ENCODE data around the gene COBLL1.

DNA sequence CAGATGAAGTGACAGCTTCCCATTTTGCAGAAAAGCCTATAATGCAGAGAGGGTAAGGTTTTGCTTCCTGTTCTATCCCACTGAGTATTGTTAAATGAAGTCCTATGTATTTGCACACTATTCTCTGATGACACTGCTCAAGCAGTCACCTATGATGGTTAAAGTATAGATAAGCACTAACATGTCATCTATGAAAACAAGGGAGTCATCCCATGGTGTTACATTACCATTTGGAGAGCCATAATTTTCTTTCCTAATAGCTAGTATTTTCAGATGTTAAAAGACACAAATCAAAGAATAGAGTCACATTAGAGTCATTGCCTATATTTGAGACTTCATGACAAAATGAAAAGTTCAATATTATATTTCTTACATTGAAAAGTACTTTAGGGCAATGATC, 177.6 kb downstream of the COBLL1 start:
- TF ChIP-seq, protein P1, sequence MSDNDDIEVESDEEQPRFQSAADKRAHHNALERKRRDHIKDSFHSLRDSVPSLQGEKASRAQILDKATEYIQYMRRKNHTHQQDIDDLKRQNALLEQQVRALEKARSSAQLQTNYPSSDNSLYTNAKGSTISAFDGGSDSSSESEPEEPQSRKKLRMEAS (IDR thresholded peaks at IDR 0.05), result no peak
- TF ChIP-seq EP300 (IDR thresholded peaks at IDR 0.05; ENCODE audit: borderline replicate concordance), result no peak
- no peak for TF ChIP-seq CREB1 (IDR thresholded peaks at IDR 0.05; ENCODE audit: low read depth)
- TF ChIP-seq NFIC (IDR thresholded peaks at IDR 0.05), result no peak
- TF ChIP-seq TAF1 (IDR thresholded peaks at IDR 0.05; ENCODE audit: low read depth), result no peak
- TF ChIP-seq FOXM1 (IDR thresholded peaks at IDR 0.05; ENCODE audit: borderline replicate concordance, low read depth), result no peak
- no peak for TF ChIP-seq TEAD4 (IDR thresholded peaks at IDR 0.05)
- TF ChIP-seq, protein P2, sequence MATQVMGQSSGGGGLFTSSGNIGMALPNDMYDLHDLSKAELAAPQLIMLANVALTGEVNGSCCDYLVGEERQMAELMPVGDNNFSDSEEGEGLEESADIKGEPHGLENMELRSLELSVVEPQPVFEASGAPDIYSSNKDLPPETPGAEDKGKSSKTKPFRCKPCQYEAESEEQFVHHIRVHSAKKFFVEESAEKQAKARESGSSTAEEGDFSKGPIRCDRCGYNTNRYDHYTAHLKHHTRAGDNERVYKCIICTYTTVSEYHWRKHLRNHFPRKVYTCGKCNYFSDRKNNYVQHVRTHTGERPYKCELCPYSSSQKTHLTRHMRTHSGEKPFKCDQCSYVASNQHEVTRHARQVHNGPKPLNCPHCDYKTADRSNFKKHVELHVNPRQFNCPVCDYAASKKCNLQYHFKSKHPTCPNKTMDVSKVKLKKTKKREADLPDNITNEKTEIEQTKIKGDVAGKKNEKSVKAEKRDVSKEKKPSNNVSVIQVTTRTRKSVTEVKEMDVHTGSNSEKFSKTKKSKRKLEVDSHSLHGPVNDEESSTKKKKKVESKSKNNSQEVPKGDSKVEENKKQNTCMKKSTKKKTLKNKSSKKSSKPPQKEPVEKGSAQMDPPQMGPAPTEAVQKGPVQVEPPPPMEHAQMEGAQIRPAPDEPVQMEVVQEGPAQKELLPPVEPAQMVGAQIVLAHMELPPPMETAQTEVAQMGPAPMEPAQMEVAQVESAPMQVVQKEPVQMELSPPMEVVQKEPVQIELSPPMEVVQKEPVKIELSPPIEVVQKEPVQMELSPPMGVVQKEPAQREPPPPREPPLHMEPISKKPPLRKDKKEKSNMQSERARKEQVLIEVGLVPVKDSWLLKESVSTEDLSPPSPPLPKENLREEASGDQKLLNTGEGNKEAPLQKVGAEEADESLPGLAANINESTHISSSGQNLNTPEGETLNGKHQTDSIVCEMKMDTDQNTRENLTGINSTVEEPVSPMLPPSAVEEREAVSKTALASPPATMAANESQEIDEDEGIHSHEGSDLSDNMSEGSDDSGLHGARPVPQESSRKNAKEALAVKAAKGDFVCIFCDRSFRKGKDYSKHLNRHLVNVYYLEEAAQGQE (IDR thresholded peaks at IDR 0.05; ENCODE audit: low read depth), result no peak
- TF ChIP-seq CEBPB (IDR thresholded peaks at IDR 0.05), result no peak
- no peak for TF ChIP-seq TCF12 (IDR thresholded peaks at IDR 0.05; ENCODE audit: low read depth)

Data from Ishikawa (cell line).